Measurements from ENCODE around the gene ANTXR1. TPM values are rescaled to one million over a fixed set of nuclear protein-coding genes. Genes with fewer than 3 reads are reported as not detected.

Gene ANTXR1
- total RNA-seq, 1 experiment from 2014 or later: 181 TPM

DNA sequence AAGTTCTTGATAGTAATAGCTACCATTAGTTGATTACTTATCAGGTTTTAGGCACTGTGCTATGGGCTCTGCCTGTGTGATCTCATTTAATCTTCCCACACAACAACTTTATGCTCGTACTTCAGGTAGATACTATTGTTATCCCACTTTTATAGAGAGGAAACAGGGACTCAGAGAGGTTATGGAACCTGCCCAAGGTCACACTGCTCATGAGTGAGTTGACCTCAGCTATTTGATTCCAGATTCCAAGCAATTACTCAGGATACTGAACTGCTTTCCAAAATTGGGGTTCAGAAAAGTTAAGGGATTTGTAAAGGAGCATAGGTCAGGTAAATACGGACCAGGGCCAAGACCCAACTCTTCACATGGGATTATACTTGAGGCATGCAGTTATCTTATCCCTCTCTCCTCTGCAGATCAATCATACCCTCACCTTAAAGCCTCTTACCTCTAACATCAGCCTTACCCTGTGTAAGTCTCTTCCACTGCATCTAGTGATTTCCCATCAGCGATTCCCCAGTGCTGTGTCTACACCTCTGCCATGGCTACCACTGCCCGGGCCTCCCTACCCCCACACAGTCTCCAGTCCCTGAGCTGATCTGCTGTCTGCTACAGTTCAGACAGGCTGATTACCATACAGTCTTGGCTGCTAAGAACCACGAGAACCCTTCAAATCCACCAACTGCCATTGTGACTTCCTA, 74.4 kb downstream of the ANTXR1 start:
- TF ChIP-seq, protein P1, sequence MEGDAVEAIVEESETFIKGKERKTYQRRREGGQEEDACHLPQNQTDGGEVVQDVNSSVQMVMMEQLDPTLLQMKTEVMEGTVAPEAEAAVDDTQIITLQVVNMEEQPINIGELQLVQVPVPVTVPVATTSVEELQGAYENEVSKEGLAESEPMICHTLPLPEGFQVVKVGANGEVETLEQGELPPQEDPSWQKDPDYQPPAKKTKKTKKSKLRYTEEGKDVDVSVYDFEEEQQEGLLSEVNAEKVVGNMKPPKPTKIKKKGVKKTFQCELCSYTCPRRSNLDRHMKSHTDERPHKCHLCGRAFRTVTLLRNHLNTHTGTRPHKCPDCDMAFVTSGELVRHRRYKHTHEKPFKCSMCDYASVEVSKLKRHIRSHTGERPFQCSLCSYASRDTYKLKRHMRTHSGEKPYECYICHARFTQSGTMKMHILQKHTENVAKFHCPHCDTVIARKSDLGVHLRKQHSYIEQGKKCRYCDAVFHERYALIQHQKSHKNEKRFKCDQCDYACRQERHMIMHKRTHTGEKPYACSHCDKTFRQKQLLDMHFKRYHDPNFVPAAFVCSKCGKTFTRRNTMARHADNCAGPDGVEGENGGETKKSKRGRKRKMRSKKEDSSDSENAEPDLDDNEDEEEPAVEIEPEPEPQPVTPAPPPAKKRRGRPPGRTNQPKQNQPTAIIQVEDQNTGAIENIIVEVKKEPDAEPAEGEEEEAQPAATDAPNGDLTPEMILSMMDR (conservative IDR thresholded peaks at IDR 0.05; ENCODE audit: low read depth, low read length): no peak
- TF ChIP-seq EZH2 (IDR thresholded peaks at IDR 0.05; ENCODE audit: borderline replicate concordance, low read depth, low read length, poor library complexity, severe bottlenecking): no peak
- intact Hi-C loops (cut with micrococcal nuclease; ENCODE audit: unreplicated experiment): no loop called here
- Histone ChIP-seq H3K4me3 (ENCODE audit: low read depth, low read length, poor library complexity, severe bottlenecking) (no peak overlapping the region), H3K27me3 (replicated peaks; ENCODE audit: insufficient read depth, low read depth, low read length, poor library complexity) (no peaks in the 10 kb centered on the region), H3K27ac (ENCODE audit: low read depth, low read length, poor library complexity, severe bottlenecking) (no peak overlapping the region), H3K9me3 (ENCODE audit: low read depth, low read length, poor library complexity, severe bottlenecking) (no peaks in the 10 kb centered on the region), H3K36me3 (ENCODE audit: insufficient read depth, low read length, poor library complexity, severe bottlenecking) (peaks cover 39% of the 10 kb centered on the region), H3K4me1 (ENCODE audit: insufficient read depth, low read length, poor library complexity, severe bottlenecking) (peaks cover 51% of the 10 kb centered on the region)
- DNase-seq (ENCODE audit: low spot score): no peak
- ChIA-PET POLR2A (ENCODE audit: low non-redundant PET) (no interaction called here), CTCF (no interaction called here)
- no TSS peak for BruUV-seq (replicated peaks)

GRCh38 chr2:69087912-69088240, 74.9 kb downstream of the ANTXR1 start:
- BruUV-seq (replicated peaks): no TSS peak
- ChIA-PET POLR2A (ENCODE audit: low non-redundant PET) (no interaction called here), CTCF (no interaction called here)
- intact Hi-C loops (cut with micrococcal nuclease; ENCODE audit: unreplicated experiment): no loop called here
- Histone ChIP-seq H3K27ac (ENCODE audit: low read depth, low read length, poor library complexity, severe bottlenecking) (no peak overlapping the region), H3K4me1 (ENCODE audit: insufficient read depth, low read length, poor library complexity, severe bottlenecking) (peaks cover 49% of the 10 kb centered on the region), H3K27me3 (replicated peaks; ENCODE audit: insufficient read depth, low read depth, low read length, poor library complexity) (no peaks in the 10 kb centered on the region), H3K4me3 (ENCODE audit: low read depth, low read length, poor library complexity, severe bottlenecking) (no peak overlapping the region), H3K36me3 (ENCODE audit: insufficient read depth, low read length, poor library complexity, severe bottlenecking) (peaks cover 39% of the 10 kb centered on the region), H3K9me3 (ENCODE audit: low read depth, low read length, poor library complexity, severe bottlenecking) (no peaks in the 10 kb centered on the region)
- no peak for TF ChIP-seq EZH2 (IDR thresholded peaks at IDR 0.05; ENCODE audit: borderline replicate concordance, low read depth, low read length, poor library complexity, severe bottlenecking)
- TF ChIP-seq, protein P1 (conservative IDR thresholded peaks at IDR 0.05; ENCODE audit: low read depth, low read length): no peak
- DNase-seq (ENCODE audit: low spot score): no peak

GRCh38 chr2:69088466-69088865, 75.5 kb downstream of the ANTXR1 start:
- Histone ChIP-seq H3K27me3 (replicated peaks; ENCODE audit: insufficient read depth, low read depth, low read length, poor library complexity) (no peaks in the 10 kb centered on the region), H3K36me3 (ENCODE audit: insufficient read depth, low read length, poor library complexity, severe bottlenecking) (peaks cover 39% of the 10 kb centered on the region), H3K9me3 (ENCODE audit: low read depth, low read length, poor library complexity, severe bottlenecking) (no peaks in the 10 kb centered on the region), H3K4me3 (ENCODE audit: low read depth, low read length, poor library complexity, severe bottlenecking) (no peak overlapping the region), H3K4me1 (ENCODE audit: insufficient read depth, low read length, poor library complexity, severe bottlenecking) (peaks cover 49% of the 10 kb centered on the region), H3K27ac (ENCODE audit: low read depth, low read length, poor library complexity, severe bottlenecking) (no peak overlapping the region)
- DNase-seq (ENCODE audit: low spot score): no peak
- no TSS peak for BruUV-seq (replicated peaks)
- intact Hi-C loops (cut with micrococcal nuclease; ENCODE audit: unreplicated experiment): no loop called here
- TF ChIP-seq, protein P1 (conservative IDR thresholded peaks at IDR 0.05; ENCODE audit: low read depth, low read length): no peak
- no peak for TF ChIP-seq EZH2 (IDR thresholded peaks at IDR 0.05; ENCODE audit: borderline replicate concordance, low read depth, low read length, poor library complexity, severe bottlenecking)
- ChIA-PET POLR2A (ENCODE audit: low non-redundant PET) (no interaction called here), CTCF (no interaction called here)

All from A673 (cell line).